ENCODE measurements around the gene KRT71.

The KRT71 gene

GRCh38 chr12:52575256-52575655 is 22.3 kb upstream of the KRT71 start:
- DNase-seq (ENCODE audit: low read depth, low spot score): no peak

GRCh38 chr12:52573743-52574142 is 20.8 kb upstream of the KRT71 start, which contains the start of gene KRT74:
TSS of gene KRT74 (minus strand) at chr12:52573843. CDS start at chr12:52573777, 66 bp downstream.
- DNase-seq (ENCODE audit: low read depth, low spot score): no peak

- DNase-seq (ENCODE audit: low read depth, low spot score): no peak
These were observed 20.4 kb upstream of the KRT71 start for GRCh38 chr12:52573306-52573705.

DNA sequence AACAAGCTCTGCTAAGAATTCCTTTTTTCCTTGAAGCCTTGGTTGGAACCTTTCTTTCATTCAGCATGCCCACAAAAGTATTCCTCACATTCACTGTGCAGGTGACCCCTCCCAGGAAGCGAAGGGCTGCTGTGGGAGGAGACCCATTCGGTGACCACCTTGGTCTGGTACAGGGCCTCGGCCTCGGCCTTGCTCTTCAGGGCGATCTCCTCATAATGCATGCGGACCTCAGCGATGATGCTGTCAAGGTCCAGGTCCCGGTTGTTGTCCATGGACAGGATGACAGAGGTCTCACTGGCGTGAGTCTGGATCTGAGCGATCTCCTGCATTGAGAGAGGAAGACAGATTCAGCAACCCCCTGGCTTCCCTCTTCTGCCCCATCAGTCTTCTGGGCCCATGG is 17.6 kb upstream of the KRT71 start:
- DNase-seq (ENCODE audit: low read depth, low spot score): no peak

DNA sequence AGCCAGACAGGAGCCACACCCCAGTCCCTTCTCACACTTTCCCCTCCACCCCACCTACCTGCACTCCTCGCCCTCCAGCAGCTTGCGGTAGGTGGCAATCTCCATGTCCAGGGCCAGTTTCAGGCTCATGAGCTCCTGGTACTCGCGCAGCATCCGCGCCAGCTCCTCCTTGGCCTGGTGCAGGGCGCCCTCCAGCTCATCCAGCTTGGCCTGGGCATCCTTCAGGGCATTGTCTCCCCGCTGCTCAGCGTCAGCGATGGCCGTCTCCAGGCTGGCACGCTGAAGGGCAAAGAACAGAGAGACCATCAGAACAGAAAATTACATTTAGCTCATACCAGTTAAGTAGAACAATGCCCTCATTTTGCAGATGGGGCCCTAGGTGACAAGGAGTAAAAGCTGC is 15.2 kb upstream of the KRT71 start:
- DNase-seq (ENCODE audit: low read depth, low spot score): no peak

DNA sequence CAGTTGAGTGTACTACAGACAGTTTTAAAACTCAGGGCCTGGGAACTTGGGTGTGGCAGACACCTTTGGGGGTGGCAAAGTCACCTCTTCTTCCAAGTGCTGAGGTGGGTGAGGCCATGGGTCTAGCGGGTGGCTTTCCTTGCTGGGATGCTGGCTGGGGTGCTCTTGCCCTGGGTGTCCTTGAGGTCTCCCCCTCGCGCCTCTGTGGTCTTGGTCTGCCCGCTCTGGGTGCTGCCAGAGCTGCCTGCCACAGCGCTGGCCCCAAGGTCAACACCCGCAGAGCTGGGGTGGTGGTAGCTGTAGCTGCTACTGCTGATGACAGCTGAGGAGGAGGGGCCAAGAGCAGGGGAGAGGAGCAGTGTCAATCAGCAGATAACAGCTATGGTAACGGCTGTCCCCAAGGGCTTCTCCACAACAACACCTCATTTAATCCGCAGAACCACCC is 13.9 kb upstream of the KRT71 start:
- no peak for DNase-seq (ENCODE audit: low read depth, low spot score)

DNA sequence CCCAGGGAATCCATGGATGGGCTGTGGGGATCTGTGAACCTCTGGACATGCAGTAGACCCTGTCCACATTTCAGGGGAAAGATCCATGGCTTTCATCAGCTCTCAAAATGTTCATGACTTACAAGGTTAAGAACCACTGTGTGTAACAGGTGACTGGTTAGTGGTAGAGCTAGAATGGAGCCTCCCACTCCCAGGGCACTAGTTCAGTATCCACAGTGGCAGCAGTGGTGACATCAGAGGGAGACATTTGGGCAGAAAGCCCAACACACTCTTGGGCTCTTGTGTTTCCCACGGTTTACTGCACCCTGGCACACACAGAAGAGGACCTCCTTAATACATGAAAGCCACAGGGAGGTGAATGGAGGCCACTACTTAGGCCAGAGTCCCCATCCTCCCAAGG is 11.6 kb upstream of the KRT71 start:
- DNase-seq (ENCODE audit: low read depth, low spot score): no peak

DNA sequence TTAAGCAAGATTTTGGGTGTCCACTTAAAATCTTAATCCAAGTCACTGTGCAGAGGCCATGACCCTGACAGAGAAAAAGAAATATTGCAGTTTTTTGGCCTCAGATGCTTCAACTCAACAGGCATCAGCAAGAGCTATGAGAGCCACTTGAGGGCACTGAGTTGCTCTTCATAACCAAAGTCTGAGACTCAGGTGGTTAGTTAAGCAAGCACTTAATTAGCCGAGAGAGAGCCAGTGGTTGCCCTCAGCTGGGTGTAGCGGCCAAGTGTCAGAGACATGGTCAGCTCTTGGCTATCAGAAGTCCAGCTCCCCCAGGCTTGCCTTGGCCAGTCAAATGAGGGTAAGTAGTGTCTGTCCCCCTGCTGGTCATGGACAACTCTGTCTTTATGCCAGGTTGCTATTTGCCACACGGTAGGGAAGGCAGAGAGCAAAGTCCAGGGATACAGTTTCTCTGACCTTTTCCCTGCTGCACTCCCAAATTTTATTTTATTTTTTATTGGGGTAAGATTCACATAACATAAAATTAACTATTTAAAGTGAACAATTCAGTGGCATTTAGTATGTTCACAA is 9.0 kb upstream of the KRT71 start:
- no peak for DNase-seq (ENCODE audit: low read depth, low spot score)

DNA sequence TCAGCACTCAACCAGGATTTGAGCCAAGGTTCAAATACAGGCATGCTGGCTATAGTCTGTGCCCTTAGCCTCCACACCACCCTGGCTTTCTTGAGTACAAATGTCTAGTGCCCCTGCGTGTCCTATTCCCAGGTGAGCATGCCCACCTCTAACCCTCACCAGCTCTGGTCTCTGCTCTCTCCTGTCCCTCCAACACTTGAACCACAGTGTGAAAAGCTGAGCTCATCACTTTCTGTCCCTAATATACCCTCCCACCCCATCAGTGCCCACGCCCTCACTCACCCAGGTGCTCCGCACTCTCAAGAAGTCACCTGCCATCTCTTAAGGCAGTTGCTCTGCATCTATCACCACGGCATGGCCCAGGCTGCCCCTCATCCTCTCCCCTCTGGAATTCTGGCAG is 7.0 kb upstream of the KRT71 start:
- no peak for DNase-seq (ENCODE audit: low read depth, low spot score)

GRCh38 chr12:52558781-52559445 is 6.0 kb upstream of the KRT71 start:
- no peak for DNase-seq (ENCODE audit: low read depth, low spot score)

DNA sequence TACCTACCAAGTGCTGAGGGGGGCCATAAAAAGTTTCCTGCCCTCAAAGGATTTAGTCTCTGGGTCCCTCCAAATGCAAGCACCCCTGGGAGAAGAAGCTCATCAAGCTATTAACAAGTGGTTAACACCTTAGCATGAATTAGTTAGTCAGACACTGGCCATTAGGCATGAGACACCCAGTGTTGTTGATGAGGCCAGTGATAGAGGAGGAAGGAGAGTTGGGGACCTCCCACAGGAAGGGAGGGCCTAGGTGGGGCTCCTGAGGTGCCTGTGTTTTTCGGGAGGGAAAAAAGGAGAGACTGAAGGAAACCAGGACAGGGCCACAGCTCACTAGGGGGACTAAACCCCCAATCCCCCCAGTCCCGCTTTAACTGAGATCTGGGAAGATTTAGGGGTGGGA is 4.5 kb upstream of the KRT71 start:
- no peak for DNase-seq (ENCODE audit: low read depth, low spot score)

DNA sequence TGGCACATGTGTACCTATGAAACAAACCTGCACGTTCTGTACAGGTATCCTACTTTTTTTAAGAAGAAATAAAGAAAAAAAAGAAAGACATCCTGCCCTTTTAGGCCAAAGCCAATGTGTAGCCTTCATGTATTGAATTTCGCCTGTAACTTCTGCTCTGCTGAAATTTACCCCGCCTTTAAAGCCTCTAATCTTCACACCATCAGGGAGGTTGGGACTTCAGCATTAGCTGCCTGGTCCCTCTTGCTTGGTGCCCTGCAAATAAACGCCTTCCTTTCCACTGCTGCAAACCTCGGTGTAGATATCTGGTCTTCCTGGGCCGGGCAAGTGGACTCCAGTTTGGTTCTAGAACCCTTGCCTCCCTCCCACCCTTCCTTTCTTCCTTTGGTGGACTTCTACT is 2.6 kb upstream of the KRT71 start:
- no peak for DNase-seq (ENCODE audit: low read depth, low spot score)

DNA sequence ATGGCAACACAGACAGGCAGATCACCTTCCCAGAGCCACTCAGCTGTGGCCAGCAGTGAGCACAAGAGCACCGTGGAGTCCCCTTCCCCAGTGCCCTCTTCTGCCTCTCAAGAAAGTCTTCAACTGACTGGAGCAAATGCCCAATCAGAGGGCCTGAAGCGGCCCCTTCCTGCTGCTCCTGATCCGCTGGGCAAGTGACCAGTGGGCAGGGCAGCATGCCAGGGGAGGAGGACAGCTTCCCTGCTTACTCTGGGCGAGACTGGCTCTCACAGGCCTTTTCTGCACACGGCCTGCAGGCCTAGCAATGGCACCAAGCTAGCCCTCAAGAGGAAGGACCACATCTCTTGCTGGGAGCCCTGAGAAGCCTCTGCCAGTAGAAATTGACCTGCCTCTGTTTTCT is 890 bp downstream of the KRT71 start:
- DNase-seq (ENCODE audit: low read depth, low spot score): no peak

DNA sequence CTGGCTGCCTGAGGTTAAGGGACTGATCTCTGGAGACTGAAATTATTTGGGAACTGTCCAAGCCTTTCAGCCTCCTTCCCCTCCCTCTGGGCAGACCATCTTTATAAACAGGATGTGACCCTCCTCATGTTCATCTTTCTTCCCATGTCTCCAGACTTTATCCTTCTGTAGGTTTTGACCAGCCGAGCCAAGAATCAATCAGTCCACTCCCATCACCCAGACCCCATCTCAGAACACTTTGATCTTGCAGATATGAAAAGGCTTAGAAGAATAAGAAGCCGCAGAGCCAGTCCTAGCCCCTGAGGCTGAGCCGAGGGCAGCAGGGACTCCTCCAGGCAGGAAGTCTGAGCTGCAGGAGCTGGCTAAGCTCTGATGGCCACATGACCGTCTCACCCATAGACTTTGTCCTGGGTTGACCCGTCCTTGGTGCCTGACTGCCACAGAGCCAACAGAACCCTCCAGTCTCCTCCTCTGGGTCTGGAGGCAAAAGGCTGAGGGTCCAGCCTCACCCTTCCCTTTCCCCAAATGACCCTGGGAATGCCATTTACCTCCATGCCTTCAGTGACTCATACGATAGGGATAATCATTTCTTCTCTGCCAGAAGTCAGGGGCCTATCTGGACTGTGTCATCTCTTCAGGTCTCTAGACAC is 1.6 kb downstream of the KRT71 start:
- no peak for DNase-seq (ENCODE audit: low read depth, low spot score)

- DNase-seq (ENCODE audit: low read depth, low spot score): no peak
These were observed 6.8 kb downstream of the KRT71 start for GRCh38 chr12:52546126-52546525.

- no peak for DNase-seq (ENCODE audit: low read depth, low spot score)
These were observed 8.7 kb downstream of the KRT71 start for GRCh38 chr12:52543985-52544883.

DNA sequence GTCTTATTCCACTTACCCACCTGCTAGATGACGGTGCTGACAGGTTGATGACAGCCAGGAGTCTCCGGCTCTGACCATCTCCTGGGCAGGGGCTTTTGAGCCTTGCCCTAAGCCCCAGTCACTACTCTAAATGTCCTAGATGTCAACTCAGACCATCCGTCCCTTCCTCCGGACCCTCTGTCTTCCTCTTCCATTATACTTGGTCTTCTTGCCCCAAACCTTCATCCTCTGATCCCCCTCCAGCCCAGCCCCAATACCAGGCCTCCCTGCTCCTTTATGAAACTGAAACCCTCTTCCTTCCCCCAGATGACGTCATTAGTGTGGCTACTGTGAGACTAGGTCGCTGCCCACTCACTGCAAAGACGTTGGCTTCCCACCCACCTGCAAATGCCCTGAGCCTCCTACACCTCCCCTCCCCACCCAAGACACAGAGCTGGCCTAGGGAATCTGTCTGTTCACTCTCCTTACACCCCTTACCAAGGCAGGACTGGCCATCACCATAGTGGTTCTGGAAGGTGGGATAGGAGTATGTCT is 10.1 kb downstream of the KRT71 start:
- DNase-seq (ENCODE audit: low read depth, low spot score): no peak

- DNase-seq (ENCODE audit: low read depth, low spot score): no peak
These were observed 10.8 kb downstream of the KRT71 start for GRCh38 chr12:52542157-52542556.

DNA sequence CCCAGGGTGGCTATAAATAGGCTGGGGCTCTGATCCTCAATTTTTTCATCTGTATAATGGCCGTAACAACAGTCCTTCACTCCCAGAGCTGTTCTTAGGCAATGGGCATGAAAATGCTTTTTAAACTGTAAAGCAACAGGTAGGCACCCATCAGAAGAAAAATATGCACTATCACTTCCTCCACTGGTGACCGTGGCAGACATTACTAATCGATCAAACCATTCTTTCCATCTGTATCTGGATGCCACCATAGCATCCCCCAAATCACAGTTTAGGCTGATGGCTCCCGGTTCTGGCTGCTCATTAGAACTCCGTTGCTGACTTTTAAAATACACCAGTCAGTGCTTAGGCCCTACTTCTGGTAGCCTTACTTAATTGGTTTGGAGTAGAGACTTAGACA is 11.2 kb downstream of the KRT71 start:
- no peak for DNase-seq (ENCODE audit: low read depth, low spot score)

DNA sequence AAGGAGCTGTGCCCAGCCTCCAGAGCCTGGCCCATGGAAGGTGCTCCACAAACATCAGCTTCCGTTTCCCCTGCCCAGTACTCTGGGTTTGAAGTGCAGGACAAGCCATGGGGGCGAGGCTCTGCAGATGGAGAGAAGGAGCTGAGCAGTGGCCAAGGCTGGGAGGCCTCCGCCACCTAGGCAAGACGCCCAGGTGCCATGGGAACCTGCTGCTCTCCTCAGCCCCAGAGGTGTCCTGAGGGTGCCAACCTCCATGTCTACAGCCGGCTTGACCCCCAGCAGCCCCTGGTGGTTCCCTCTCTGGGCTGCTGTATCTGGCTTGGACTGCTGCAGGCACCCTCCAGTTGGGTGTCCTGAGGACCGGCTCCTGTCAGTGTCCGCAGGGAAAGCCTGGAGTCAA is 12.4 kb downstream of the KRT71 start:
- DNase-seq (ENCODE audit: low read depth, low spot score): no peak

DNA sequence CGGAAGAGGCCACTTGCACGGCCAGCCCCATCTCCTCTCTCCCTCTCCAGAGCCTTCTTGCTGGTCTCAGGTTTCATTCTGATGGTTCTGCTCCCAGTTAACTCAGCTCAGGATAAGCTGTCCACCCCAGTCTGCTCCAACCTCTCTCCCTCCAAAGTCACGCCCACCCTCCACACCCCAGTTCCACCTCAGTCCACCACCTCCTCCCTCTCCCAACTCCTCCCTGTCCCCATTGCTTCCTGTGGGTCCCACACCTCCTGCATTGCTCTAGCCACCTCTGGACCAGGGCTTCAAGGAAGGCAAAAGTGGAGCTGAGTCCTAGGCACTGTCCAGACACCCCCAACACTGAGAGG is 13.1 kb downstream of the KRT71 start:
- no peak for DNase-seq (ENCODE audit: low read depth, low spot score)

Data from activated CD4-positive, CD25-positive, alpha-beta regulatory T cell treated with anti-CD3 and anti-CD28 coated beads, Interleukin-2, amount 50 U/mL, for 16 hours (primary cell).